Measurements from ENCODE around the gene DEFB113.

The DEFB113 gene

DNA sequence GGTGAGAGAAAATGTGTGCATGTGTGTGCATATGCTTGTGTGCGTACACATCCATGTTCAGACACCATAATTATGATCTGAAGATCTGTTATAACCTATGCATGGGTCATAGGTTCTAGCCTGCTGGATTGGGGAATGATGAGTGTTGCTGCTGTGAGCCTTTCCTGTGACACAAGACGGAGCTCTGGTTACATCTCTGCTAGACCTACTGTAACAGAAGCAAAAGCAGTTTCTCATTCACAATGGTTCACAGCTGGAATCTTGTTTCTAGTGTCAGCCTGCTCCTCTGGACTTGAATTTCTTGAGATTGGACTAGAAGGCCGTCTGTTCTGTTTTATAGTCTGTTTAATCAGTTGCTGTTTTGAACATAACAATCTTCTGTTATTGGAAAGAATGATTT is 45.6 kb downstream of the DEFB113 start:
- no peak overlapping the region for H3K4me2 ChIP-seq (ENCODE audit: low read length)
- H3K18ac ChIP-seq (ENCODE audit: low read length), result no peak overlapping the region
- no peaks in the 10 kb centered on the region for H3K36me3 ChIP-seq (ENCODE audit: control insufficient read depth in 1 of 2, insufficient read depth in 2 of 2, low read length in 2 of 2)
- no peak overlapping the region for H2BK12ac ChIP-seq (ENCODE audit: low read length)
- H4K8ac ChIP-seq (ENCODE audit: low read depth, low read length), result no peak overlapping the region
- H3K27me3 ChIP-seq (ENCODE audit: insufficient read depth, low read length), result no peaks in the 10 kb centered on the region
- H3K4me1 ChIP-seq (ENCODE audit: control insufficient read depth in 1 of 2, insufficient read depth in 2 of 2, low read length in 2 of 2), result no peaks in the 10 kb centered on the region
- no peaks in the 10 kb centered on the region for H3K9me3 ChIP-seq (ENCODE audit: insufficient read depth, low read depth, low read length)
- no peak overlapping the region for H2BK5ac ChIP-seq (ENCODE audit: low read depth, low read length, poor library complexity)
- H3K4ac ChIP-seq (ENCODE audit: low read depth, low read length), result no peak overlapping the region
- no peak overlapping the region for H3K27ac ChIP-seq (ENCODE audit: low read depth, low read length)
- no peak overlapping the region for H3K4me3 ChIP-seq (ENCODE audit: low read depth, low read length)
- no peaks in the 10 kb centered on the region for H3K79me1 ChIP-seq (ENCODE audit: low read length)
- no peaks in the 10 kb centered on the region for H3K79me2 ChIP-seq (ENCODE audit: control insufficient read depth, insufficient read depth, low read length, poor library complexity)
- H2BK120ac ChIP-seq (ENCODE audit: insufficient read depth, low read length, poor library complexity), result no peak overlapping the region
- no peak overlapping the region for H3K9ac ChIP-seq (ENCODE audit: low read length)
- H4K12ac ChIP-seq (ENCODE audit: low read depth, low read length), result no peak overlapping the region
- no peak for DNase-seq
- H3K14ac ChIP-seq (ENCODE audit: low read length), result no peak overlapping the region
- no peak overlapping the region for H2AK5ac ChIP-seq (ENCODE audit: low read length)
- WGBS (ENCODE audit: extremely low coverage, insufficient coverage, insufficient read length), result no CpG with 5 or more reads among the region's 3 CpGs
- no peak overlapping the region for H4K91ac ChIP-seq (ENCODE audit: low read depth, low read length)
- H3K23ac ChIP-seq (ENCODE audit: low read length), result no peak overlapping the region
- H2AFZ ChIP-seq (ENCODE audit: insufficient read depth, low read length, poor library complexity), result no peak overlapping the region

DNA sequence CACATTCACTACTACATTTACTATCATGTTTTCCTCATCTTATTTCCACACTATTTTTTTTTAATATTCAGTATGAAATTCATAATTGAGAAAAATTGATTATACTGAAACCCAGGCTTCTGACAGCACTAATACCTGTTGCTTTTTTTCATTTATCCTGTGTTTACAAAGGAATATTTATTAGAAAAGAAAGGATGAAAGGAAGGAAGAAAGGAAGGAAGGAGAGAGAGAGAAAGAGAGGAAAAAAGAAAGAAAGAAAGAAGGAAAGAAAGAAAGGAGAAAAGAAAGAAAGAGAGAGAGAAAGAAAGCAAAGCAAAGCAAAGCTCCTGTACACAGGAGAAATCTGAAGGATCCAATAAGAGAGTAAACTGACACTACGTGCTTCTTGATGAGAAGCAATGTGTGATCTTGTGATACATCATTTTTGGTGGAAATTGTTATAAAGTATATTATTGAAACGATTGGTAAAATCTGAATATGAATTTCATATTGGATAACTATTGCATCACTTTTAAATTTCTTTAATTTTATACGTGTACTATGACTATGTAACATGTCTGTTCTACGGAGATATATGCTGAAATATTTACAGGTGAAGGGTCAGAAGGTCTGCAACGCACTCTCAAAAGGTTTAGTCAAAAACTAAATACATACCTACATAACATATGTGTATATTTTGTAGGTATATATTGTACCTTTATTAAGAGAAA is 49.3 kb downstream of the DEFB113 start:
- Histone ChIP-seq H3K79me1 (ENCODE audit: low read length) (no peaks in the 10 kb centered on the region), H3K79me2 (ENCODE audit: control insufficient read depth, insufficient read depth, low read length, poor library complexity) (no peaks in the 10 kb centered on the region), H3K4me3 (ENCODE audit: low read depth, low read length) (no peak overlapping the region), H3K9me3 (ENCODE audit: insufficient read depth, low read depth, low read length) (no peaks in the 10 kb centered on the region), H2BK12ac (ENCODE audit: low read length) (no peak overlapping the region), H2AK5ac (ENCODE audit: low read length) (no peak overlapping the region), H3K23ac (ENCODE audit: low read length) (no peak overlapping the region), H3K36me3 (ENCODE audit: control insufficient read depth in 1 of 2, insufficient read depth in 2 of 2, low read length in 2 of 2) (no peaks in the 10 kb centered on the region), H3K4me1 (ENCODE audit: control insufficient read depth in 1 of 2, insufficient read depth in 2 of 2, low read length in 2 of 2) (peaks cover 0 to under 1% of the 10 kb centered on the region in 2 experiments), H4K91ac (ENCODE audit: low read depth, low read length) (no peak overlapping the region), H2BK120ac (ENCODE audit: insufficient read depth, low read length, poor library complexity) (no peak overlapping the region), H3K14ac (ENCODE audit: low read length) (no peak overlapping the region), H4K8ac (ENCODE audit: low read depth, low read length) (no peak overlapping the region), H3K9ac (ENCODE audit: low read length) (no peak overlapping the region), H3K4ac (ENCODE audit: low read depth, low read length) (no peak overlapping the region), H3K18ac (ENCODE audit: low read length) (no peak overlapping the region), H3K27ac (ENCODE audit: low read depth, low read length) (no peak overlapping the region), H3K4me2 (ENCODE audit: low read length) (no peak overlapping the region), H2AFZ (ENCODE audit: insufficient read depth, low read length, poor library complexity) (no peak overlapping the region), H4K12ac (ENCODE audit: low read depth, low read length) (no peak overlapping the region), H2BK5ac (ENCODE audit: low read depth, low read length, poor library complexity) (no peak overlapping the region), H3K27me3 (ENCODE audit: insufficient read depth, low read length) (no peaks in the 10 kb centered on the region)
- WGBS (ENCODE audit: extremely low coverage, insufficient coverage, insufficient read length), result no CpG with 5 or more reads among the region's 5 CpGs
- no peak for DNase-seq

- Histone ChIP-seq H3K18ac (ENCODE audit: low read length) (no peak overlapping the region), H3K4me2 (ENCODE audit: low read length) (no peak overlapping the region), H3K79me1 (ENCODE audit: low read length) (no peaks in the 10 kb centered on the region), H3K4ac (ENCODE audit: low read depth, low read length) (no peak overlapping the region), H3K36me3 (ENCODE audit: control insufficient read depth in 1 of 2, insufficient read depth in 2 of 2, low read length in 2 of 2) (no peaks in the 10 kb centered on the region), H3K4me3 (ENCODE audit: low read depth, low read length) (no peak overlapping the region), H3K27me3 (ENCODE audit: insufficient read depth, low read length) (no peaks in the 10 kb centered on the region), H2BK5ac (ENCODE audit: low read depth, low read length, poor library complexity) (no peak overlapping the region), H2BK12ac (ENCODE audit: low read length) (no peak overlapping the region), H3K23ac (ENCODE audit: low read length) (no peak overlapping the region), H3K9me3 (ENCODE audit: insufficient read depth, low read depth, low read length) (no peaks in the 10 kb centered on the region), H3K79me2 (ENCODE audit: control insufficient read depth, insufficient read depth, low read length, poor library complexity) (no peaks in the 10 kb centered on the region), H2AK5ac (ENCODE audit: low read length) (no peak overlapping the region), H4K91ac (ENCODE audit: low read depth, low read length) (no peak overlapping the region), H3K14ac (ENCODE audit: low read length) (no peak overlapping the region), H4K12ac (ENCODE audit: low read depth, low read length) (no peak overlapping the region), H2BK120ac (ENCODE audit: insufficient read depth, low read length, poor library complexity) (no peak overlapping the region), H3K27ac (ENCODE audit: low read depth, low read length) (no peak overlapping the region), H2AFZ (ENCODE audit: insufficient read depth, low read length, poor library complexity) (no peak overlapping the region), H4K8ac (ENCODE audit: low read depth, low read length) (no peak overlapping the region), H3K4me1 (ENCODE audit: control insufficient read depth in 1 of 2, insufficient read depth in 2 of 2, low read length in 2 of 2) (peaks cover 0 to 2% of the 10 kb centered on the region in 2 experiments), H3K9ac (ENCODE audit: low read length) (no peak overlapping the region)
- WGBS (ENCODE audit: extremely low coverage, insufficient coverage, insufficient read length), result no CpG with 5 or more reads among the region's 4 CpGs
- DNase-seq, result no peak
Measured at GRCh38 chr6:49919261-49919660, 50.2 kb downstream of the DEFB113 start.

DNA sequence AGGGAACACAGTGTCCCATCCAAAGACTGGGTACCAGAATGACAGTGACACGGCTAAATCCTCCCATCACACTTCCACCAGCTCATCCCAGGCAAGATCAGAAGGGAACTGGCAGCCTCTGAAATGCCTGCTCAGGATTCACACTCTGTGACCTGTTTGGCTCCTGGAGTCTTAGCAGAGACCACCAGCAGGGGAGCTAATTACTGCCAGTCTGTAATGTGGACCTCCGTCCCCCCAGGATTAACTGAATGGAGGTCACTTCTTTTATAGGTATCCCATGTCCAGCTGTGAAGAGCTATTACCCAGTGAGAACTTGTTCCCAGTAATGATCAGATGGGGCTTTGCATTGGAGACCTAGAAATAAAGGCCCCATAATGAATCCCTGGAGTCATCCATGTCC is 50.6 kb downstream of the DEFB113 start:
- H2BK5ac ChIP-seq (ENCODE audit: low read depth, low read length, poor library complexity), result no peak overlapping the region
- H3K9ac ChIP-seq (ENCODE audit: low read length), result no peak overlapping the region
- no peak overlapping the region for H2BK12ac ChIP-seq (ENCODE audit: low read length)
- no peak overlapping the region for H3K4me3 ChIP-seq (ENCODE audit: low read depth, low read length)
- no peaks in the 10 kb centered on the region for H3K9me3 ChIP-seq (ENCODE audit: insufficient read depth, low read depth, low read length)
- no peaks in the 10 kb centered on the region for H3K27me3 ChIP-seq (ENCODE audit: insufficient read depth, low read length)
- no peak overlapping the region for H2BK120ac ChIP-seq (ENCODE audit: insufficient read depth, low read length, poor library complexity)
- H2AFZ ChIP-seq (ENCODE audit: insufficient read depth, low read length, poor library complexity), result no peak overlapping the region
- H3K27ac ChIP-seq (ENCODE audit: low read depth, low read length), result no peak overlapping the region
- H3K79me2 ChIP-seq (ENCODE audit: control insufficient read depth, insufficient read depth, low read length, poor library complexity), result no peaks in the 10 kb centered on the region
- no peak overlapping the region for H2AK5ac ChIP-seq (ENCODE audit: low read length)
- no peak overlapping the region for H3K4ac ChIP-seq (ENCODE audit: low read depth, low read length)
- no peak overlapping the region for H4K91ac ChIP-seq (ENCODE audit: low read depth, low read length)
- no peak overlapping the region for H3K4me2 ChIP-seq (ENCODE audit: low read length)
- H4K8ac ChIP-seq (ENCODE audit: low read depth, low read length), result no peak overlapping the region
- peaks cover 0 to 4% of the 10 kb centered on the region in 2 experiments for H3K4me1 ChIP-seq (ENCODE audit: control insufficient read depth in 1 of 2, insufficient read depth in 2 of 2, low read length in 2 of 2)
- no peak for DNase-seq
- no peak overlapping the region for H4K12ac ChIP-seq (ENCODE audit: low read depth, low read length)
- no peak overlapping the region for H3K14ac ChIP-seq (ENCODE audit: low read length)
- no peaks in the 10 kb centered on the region for H3K79me1 ChIP-seq (ENCODE audit: low read length)
- no peaks in the 10 kb centered on the region for H3K36me3 ChIP-seq (ENCODE audit: control insufficient read depth in 1 of 2, insufficient read depth in 2 of 2, low read length in 2 of 2)
- WGBS (ENCODE audit: extremely low coverage, insufficient coverage, insufficient read length), result no CpG with 5 or more reads among the region's 2 CpGs
- H3K23ac ChIP-seq (ENCODE audit: low read length), result no peak overlapping the region
- no peak overlapping the region for H3K18ac ChIP-seq (ENCODE audit: low read length)

Data from trophoblast cell (in vitro differentiated cells and primary cell).